NCI-H748 treated with DMSO at 0.1 percent for 48 hours (cell line): ENCODE results near the gene DCUN1D2.
"Not testable (repeated sequence)": the region's sequence is repeated elsewhere in the genome, so short reads cannot be mapped to it uniquely, and the experiment has no call there.

Experiments
- DNase-seq: peaks from one replicate; lab custom pipeline; 2025; lab: John Stamatoyannopoulos, UW

Gene DCUN1D2

GRCh38 chr13:113489549-113490495 is 689 bp downstream of the DCUN1D2 start:
- DNase-seq: peak; percentile 47

DNA sequence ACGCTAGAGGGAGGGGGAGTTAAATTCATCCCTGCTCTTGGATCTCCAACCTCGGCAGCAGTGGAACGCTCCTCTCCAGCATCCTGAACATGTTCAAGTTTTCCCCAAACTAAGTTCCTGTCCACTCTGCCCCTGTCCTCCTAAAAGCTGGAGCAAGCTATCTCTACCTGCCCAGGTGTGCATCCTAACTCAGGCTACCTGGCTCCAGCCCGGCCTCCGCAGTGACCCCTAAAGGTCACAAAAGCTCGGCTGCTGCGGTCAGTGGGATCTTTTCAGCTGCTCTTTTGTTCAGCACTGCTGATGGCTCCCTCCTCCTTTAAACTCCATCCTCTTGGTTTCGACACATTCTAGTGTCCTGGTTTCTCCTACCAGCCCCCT is 1.4 kb downstream of the DCUN1D2 start:
- no peak for DNase-seq

GRCh38 chr13:113488283-113488682 is 2.2 kb downstream of the DCUN1D2 start:
- no peak for DNase-seq

DNA sequence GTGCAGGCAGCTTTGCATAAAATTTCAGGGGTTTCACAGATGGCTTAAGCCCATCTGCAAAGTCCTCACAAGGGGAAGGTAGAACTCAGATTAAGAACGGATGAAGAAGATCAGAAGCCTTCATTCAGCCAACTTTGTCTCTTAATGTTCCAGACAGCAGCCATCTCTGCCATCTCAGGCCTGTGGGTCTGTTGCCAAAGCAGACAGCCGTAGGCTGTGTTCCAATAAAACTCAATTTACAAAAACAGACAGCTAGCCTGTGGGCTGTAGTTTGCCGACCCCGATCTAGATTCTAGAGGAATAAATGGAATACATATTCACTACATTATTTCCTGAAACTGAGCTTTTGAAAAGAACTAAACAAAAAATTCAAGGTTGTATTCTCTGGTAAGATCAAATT is 3.8 kb downstream of the DCUN1D2 start:
- no peak for DNase-seq

GRCh38 chr13:113485545-113485944 is 5.0 kb downstream of the DCUN1D2 start:
- no peak for DNase-seq

DNA sequence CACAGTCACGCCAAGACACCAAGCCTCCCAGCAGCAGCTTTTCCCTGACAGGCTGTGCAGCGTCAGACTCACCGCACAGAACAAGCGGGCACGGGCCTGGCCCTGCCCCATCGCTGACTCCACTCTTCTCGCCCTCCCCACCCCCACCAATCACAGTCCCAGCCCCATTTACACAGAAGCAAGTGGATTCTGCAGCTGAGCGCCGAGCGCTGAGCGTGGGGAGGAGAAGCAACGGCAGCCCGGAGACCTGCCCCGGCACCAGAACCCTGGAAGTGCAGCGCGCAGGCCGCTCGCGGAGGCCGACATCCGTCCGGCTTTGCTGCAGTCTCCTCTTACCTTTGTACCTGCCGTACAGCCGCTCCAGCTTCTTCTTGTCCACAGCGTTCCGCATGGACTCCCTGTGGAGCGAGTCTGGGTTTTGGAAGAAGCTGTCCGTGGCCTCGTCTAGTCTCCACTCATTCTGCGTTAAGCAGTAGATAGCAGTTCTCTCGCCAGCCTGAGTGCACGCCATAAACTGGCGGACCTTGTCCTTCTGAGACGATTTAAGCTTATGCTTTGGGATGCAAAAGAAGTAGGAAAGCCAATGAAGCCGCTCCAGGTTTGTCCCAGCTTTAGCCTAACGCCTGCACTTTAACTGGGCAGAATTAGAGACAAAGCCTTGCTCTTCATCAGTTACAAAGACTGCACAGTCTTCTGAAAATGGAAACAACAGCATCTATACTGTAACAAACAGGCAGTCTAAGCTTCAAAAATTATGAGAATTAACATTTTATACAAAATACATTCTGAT is 6.8 kb downstream of the DCUN1D2 start:
- DNase-seq: no peak

DNA sequence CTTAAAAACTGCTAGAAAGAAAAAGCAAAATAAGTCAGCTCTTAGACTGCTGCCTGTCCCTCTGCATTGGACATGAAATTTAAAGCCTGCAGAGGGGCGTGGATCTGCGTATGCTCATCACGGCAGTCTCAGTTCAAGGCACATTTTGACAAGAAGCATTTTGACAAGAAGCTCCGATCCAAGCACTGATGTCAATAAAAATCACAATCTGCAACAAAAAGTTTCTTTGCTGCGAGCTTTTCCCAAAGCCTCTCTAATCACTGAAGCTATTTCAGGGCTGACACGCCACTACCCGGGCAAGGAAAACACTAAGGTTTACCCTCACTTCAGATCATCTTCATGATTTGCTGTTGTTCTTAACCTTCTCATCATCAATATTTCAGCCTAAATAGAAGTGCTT is 7.4 kb downstream of the DCUN1D2 start:
- DNase-seq: no peak

GRCh38 chr13:113479179-113479578 is 11.3 kb downstream of the DCUN1D2 start:
- DNase-seq: no peak

GRCh38 chr13:113477724-113478123 is 12.8 kb downstream of the DCUN1D2 start:
- no peak for DNase-seq

DNA sequence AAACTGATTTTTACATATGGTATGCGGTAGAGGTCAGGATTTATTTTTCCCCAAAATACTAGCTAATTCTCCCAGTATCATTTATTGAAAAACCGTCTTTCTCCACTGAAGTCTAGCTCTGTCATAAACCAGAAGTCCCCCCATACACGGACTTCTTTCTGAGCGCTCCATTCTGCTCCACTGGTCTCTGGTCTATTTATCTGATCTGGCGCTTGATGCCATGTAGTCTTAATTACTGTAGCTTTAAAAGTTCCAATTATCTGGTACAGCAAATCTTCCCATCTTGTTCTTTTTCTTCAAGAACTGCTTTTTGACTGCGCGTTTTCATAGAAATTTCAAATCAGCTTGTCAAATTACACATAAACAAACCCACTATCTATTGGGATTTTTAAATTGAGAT is 13.7 kb downstream of the DCUN1D2 start:
- no peak for DNase-seq

- DNase-seq: no peak
Observed at GRCh38 chr13:113475911-113476310, 14.6 kb downstream of the DCUN1D2 start.

- no peak for DNase-seq
Observed at GRCh38 chr13:113475280-113475679, 15.2 kb downstream of the DCUN1D2 start.

DNA sequence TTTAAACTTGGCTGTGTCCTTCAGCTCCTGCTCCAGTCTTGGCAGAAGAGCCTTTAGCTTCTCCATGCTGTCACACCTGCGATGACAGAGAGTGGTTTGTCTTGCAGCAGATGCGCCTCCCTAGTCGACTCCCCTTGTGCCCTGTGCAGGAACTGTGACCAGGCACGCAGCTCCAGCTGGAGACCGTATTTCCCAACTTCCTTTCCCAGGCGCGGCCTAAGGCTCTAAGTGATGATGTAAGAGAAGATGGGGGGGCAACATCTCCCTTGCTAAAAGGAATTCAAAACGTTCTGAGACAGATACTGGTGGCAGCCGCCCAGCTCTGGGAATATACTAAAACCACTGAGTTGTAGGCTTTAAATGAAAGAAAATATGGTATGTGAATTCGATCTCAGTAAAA is 16.3 kb downstream of the DCUN1D2 start:
- no peak for DNase-seq

DNA sequence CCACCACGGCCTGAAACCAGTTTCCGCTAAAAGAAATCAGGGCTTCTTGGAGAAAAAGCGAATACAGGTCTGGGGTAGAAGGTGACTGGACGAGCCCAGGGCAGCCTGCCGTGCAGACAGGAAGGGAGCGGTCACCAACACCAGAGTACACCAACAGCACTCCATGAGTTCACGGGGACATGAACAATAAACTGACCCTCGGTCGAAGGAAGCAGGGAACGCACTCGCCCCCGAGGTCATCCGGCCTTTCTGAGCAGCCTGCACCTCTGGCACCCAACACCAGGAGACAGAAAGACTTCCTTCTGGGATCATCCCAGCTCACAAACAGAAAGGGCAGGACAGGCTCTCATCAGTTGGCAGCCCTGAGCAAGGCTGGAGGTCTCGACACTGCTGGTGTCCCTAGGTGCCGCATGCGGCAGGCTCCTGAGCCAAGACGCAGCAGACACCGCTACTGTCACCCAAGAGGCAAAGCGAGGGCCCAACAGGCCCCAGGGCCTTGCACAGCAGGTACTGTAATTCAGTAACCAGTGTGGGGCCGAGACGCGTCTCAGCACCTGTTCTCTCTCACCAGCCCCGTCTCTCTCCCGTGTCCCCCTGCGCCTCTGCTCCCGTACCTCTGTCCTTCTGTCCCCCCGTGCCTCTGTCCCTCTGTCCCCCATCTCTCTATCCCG is 18.0 kb downstream of the DCUN1D2 start:
- DNase-seq: no peak

GRCh38 chr13:113471844-113472243 is 18.7 kb downstream of the DCUN1D2 start:
- no peak for DNase-seq

DNA sequence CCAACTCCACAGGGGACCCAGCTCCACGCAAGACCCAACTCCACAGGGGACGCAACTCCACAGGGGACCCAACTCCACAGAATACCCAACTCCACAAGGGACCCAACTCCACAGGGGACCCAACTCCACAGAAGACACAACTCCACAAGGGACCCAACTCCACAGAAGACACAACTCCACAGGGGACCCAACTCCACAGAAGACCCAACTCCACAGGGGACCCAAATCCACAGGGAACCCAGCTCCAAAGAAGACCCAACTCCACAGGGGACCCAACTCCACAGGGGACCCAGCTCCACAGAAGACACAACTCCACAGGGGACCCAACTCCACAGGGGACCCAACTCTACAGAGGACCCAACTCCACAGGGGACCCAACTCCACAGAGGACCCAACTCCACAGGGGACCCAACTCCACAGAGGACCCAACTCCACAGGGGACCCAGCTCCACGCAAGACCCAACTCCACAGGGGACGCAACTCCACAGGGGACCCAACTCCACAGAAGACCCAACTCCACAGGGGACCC is 19.8 kb downstream of the DCUN1D2 start:
- DNase-seq: not testable (repeated sequence)

GRCh38 chr13:113470073-113470472 is 20.4 kb downstream of the DCUN1D2 start:
- no peak for DNase-seq

DNA sequence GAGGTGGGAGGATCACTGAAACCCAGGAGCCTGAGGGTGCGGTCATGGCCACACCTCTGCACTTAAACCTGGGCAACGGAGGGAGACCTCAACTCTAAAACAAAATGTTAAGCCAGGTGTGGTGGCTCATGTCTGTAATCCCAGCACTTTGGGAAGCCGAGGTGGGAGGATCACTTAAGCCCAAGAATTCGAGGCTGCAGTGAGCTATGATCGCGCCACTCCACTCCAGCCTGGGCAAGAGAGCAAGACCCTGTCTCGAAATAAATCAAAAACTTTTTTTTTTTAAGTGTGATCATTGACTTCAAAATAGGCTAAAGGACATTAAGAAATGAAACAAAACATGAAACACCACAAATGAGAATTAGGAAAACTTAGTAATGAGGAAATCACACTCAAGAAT is 20.9 kb downstream of the DCUN1D2 start:
- no peak for DNase-seq

DNA sequence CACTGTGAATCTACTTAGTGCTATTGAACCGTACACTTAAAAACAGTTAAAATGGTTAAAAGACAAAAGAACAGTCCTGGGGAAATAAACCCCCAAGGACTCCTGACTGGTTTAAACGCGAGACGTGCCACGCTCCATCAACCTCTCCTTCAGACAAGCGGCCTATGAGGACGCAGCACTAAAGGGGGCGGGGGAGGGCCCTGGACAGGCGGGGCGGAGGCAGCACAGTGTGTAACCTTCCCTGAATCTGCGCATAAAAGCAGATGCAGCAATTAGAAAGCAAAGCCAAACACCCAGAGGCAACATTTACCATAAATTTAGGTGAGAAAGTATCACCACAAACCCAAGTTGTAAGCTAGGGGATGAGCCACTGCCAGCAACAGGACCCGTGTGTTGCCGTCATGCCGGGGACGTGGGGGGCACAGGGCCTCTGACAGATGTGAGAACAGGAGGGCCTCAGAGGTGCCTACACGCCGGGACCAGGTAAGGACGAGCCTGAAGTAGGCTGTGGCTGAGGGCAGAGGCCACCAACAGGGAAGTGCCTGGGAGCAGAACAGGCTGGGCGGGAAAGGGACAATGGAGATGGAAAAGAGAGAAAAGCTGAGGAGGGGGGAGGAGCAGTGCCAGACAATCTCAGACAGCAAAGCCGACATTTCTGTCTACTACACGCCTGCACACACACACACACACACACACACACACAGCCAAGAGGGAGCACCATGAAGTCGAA is 21.9 kb downstream of the DCUN1D2 start:
- DNase-seq: no peak

GRCh38 chr13:113468029-113468428 is 22.5 kb downstream of the DCUN1D2 start:
- DNase-seq: no peak

GRCh38 chr13:113466383-113466782 is 24.1 kb downstream of the DCUN1D2 start:
- no peak for DNase-seq

GRCh38 chr13:113465300-113465699 is 25.2 kb downstream of the DCUN1D2 start:
- DNase-seq: no peak
